Activated CD4-positive, alpha-beta memory T cell treated with anti-CD3 and anti-CD28 coated beads, Interleukin-2, amount 10 ng/mL, durations not matched to agents 7 days and 5 days (primary cell): Measurements from ENCODE around the gene RELL1. TPM values are rescaled to one million over a fixed set of nuclear protein-coding genes. Genes with fewer than 3 reads are reported as not detected.
"Not testable (repeated sequence)": the region's sequence is repeated elsewhere in the genome, so short reads cannot be mapped to it uniquely, and the experiment has no call there.

Experiments used
- CTCF ChIA-PET: fragments of 350-600 bp; sonication (Branson Sonifier 250); formaldehyde crosslinking; loops from one replicate; lab custom pipeline; 2021; ENCODE audit warnings: antibody characterized with exemption, inconsistent platforms; lab: Charles Lee
- POLR2A ChIA-PET: fragments of 350-600 bp; sonication (Branson Sonifier 250); formaldehyde crosslinking; loops from one replicate; lab custom pipeline; 2021; ENCODE audit warnings: antibody characterized with exemption; lab: Charles Lee
- DNase-seq: peaks from one replicate; pipeline ENCODE4 v3.0.0-alpha.2; 2020
- H3K27ac Mint-ChIP-seq: one replicate; pipeline ENCODE4 v1.8.0; 2021; ENCODE audit warnings: mild to moderate bottlenecking, mixed read lengths
- H3K27me3 Mint-ChIP-seq: one replicate; pipeline ENCODE4 v1.8.0; 2021; ENCODE audit warnings: mixed read lengths
- H3K36me3 Mint-ChIP-seq: one replicate; pipeline ENCODE4 v1.8.0; 2021; ENCODE audit warnings: low read depth, mixed read lengths
- H3K4me1 Mint-ChIP-seq: one replicate; pipeline ENCODE4 v1.8.0; 2021; ENCODE audit warnings: mixed read lengths
- H3K4me3 Mint-ChIP-seq: one replicate; pipeline ENCODE4 v1.8.0; 2021; ENCODE audit warnings: mild to moderate bottlenecking, mixed read lengths
- H3K9me3 Mint-ChIP-seq: one replicate; pipeline ENCODE4 v1.8.0; 2021; ENCODE audit warnings: mixed read lengths
- total RNA-seq, 2 experiments: library from RNA; stranded (reverse); gene quantifications; one replicate each; pipeline ENCODE4 v1.2.3, GENCODE V29; 2021

RELL1 gene
- total RNA-seq, 2 experiments from 2014 or later: 40.9 to 44.9 TPM

- POLR2A ChIA-PET: interaction anchor here (0.7 to 1.0 kb wide), 2 partner anchors 11 to 13 kb away, joined by 3 to 4 read pairs; no protein-coding TSS in a partner anchor
- H3K9me3 Mint-ChIP-seq: peaks cover 8% of the 10 kb centered on the region
- H3K27ac Mint-ChIP-seq: no peak overlapping the region
- no peak for DNase-seq
- peaks cover 55% of the 10 kb centered on the region for H3K36me3 Mint-ChIP-seq
- CTCF ChIA-PET: interaction anchor here (1.0 kb wide), 1 partner anchor 72 kb away, joined by 4 read pairs; no protein-coding TSS in a partner anchor
- peaks cover 71% of the 10 kb centered on the region for H3K4me1 Mint-ChIP-seq
- H3K27me3 Mint-ChIP-seq: no peaks in the 10 kb centered on the region
- no peak overlapping the region for H3K4me3 Mint-ChIP-seq
Observed at GRCh38 chr4:37673538-37674192, 12.5 kb downstream of the RELL1 start.

- H3K27me3 Mint-ChIP-seq: no peaks in the 10 kb centered on the region
- peaks cover 8% of the 10 kb centered on the region for H3K9me3 Mint-ChIP-seq
- no peak for DNase-seq
- H3K36me3 Mint-ChIP-seq: peaks cover 44% of the 10 kb centered on the region
- POLR2A ChIA-PET: no interaction called here
- peaks cover 70% of the 10 kb centered on the region for H3K4me1 Mint-ChIP-seq
- no peak overlapping the region for H3K27ac Mint-ChIP-seq
- H3K4me3 Mint-ChIP-seq: no peak overlapping the region
- CTCF ChIA-PET: no interaction called here
Observed at GRCh38 chr4:37671072-37671471, 15.1 kb downstream of the RELL1 start.

GRCh38 chr4:37670249-37670648, 15.9 kb downstream of the RELL1 start:
- CTCF ChIA-PET: no interaction called here
- no peak overlapping the region for H3K27ac Mint-ChIP-seq

GRCh38 chr4:37669124-37669523, 17.1 kb downstream of the RELL1 start:
- DNase-seq, H3K4me3 Mint-ChIP-seq, CTCF ChIA-PET, H3K27ac Mint-ChIP-seq, H3K27me3 Mint-ChIP-seq, H3K9me3 Mint-ChIP-seq, POLR2A ChIA-PET: not testable (repeated sequence)
- peaks cover 69% of the 10 kb centered on the region for H3K4me1 Mint-ChIP-seq
- H3K36me3 Mint-ChIP-seq: peaks cover 31% of the 10 kb centered on the region

More at GRCh38 chr4:37670249-37670648, 15.9 kb downstream of the RELL1 start:
- Mint-ChIP-seq H3K9me3 (peaks cover 8% of the 10 kb centered on the region), H3K27me3 (no peaks in the 10 kb centered on the region), H3K4me1 (peaks cover 70% of the 10 kb centered on the region), H3K4me3 (no peak overlapping the region), H3K36me3 (peaks cover 36% of the 10 kb centered on the region)
- POLR2A ChIA-PET: no interaction called here
- no peak for DNase-seq

GRCh38 chr4:37667197-37668100, 18.7 kb downstream of the RELL1 start:
- Mint-ChIP-seq H3K4me3 (no peak overlapping the region), H3K27ac (no peak overlapping the region)
- CTCF ChIA-PET: no interaction called here

GRCh38 chr4:37666625-37667071, 19.5 kb downstream of the RELL1 start:
- Mint-ChIP-seq H3K9me3 (peaks cover 3% of the 10 kb centered on the region), H3K4me1 (peaks cover 62% of the 10 kb centered on the region), H3K4me3 (no peak overlapping the region), H3K36me3 (peaks cover 20% of the 10 kb centered on the region), H3K27me3 (no peaks in the 10 kb centered on the region), H3K27ac (peak overlapping the region; percentile 19)
- DNase-seq: peak; percentile 41
- CTCF ChIA-PET: interaction anchor here (1.4 kb wide), 1 partner anchor 64 kb away, joined by 4 read pairs; no protein-coding TSS in a partner anchor
- POLR2A ChIA-PET: interaction anchor here (1.7 kb wide), 1 partner anchor 9 kb away, joined by 6 read pairs; no protein-coding TSS in a partner anchor

More at GRCh38 chr4:37667197-37668100, 18.7 kb downstream of the RELL1 start:
- Mint-ChIP-seq H3K9me3 (peaks cover 8% of the 10 kb centered on the region), H3K4me1 (peaks cover 66% of the 10 kb centered on the region), H3K27me3 (no peaks in the 10 kb centered on the region), H3K36me3 (peaks cover 25% of the 10 kb centered on the region)
- POLR2A ChIA-PET: interaction anchor here (1.7 kb wide), 1 partner anchor 8 kb away, joined by 6 read pairs; no protein-coding TSS in a partner anchor
- DNase-seq: no peak

- Mint-ChIP-seq H3K27me3 (no peaks in the 10 kb centered on the region), H3K36me3 (peaks cover 19% of the 10 kb centered on the region), H3K4me3 (no peak overlapping the region), H3K4me1 (peaks cover 55% of the 10 kb centered on the region), H3K9me3 (no peaks in the 10 kb centered on the region), H3K27ac (no peak overlapping the region)
- CTCF ChIA-PET: interaction anchor here (1.4 kb wide), 1 partner anchor 63 kb away, joined by 4 read pairs; no protein-coding TSS in a partner anchor
- POLR2A ChIA-PET: interaction anchor here (1.1 to 1.7 kb wide), 2 partner anchors 10 kb away, joined by 3 to 6 read pairs; no protein-coding TSS in a partner anchor
- no peak for DNase-seq
Observed at GRCh38 chr4:37665333-37666320, 20.5 kb downstream of the RELL1 start.

GRCh38 chr4:37664696-37665095, 21.5 kb downstream of the RELL1 start:
- H3K4me3 Mint-ChIP-seq: no peak overlapping the region
- ChIA-PET CTCF (no interaction called here), POLR2A (interaction anchor here (1.1 kb wide), 1 partner anchor 11 kb away, joined by 3 read pairs; no protein-coding TSS in a partner anchor)
- H3K27ac Mint-ChIP-seq: no peak overlapping the region
- H3K9me3 Mint-ChIP-seq: peaks cover 7% of the 10 kb centered on the region
- H3K36me3 Mint-ChIP-seq: peaks cover 24% of the 10 kb centered on the region
- H3K27me3 Mint-ChIP-seq: no peaks in the 10 kb centered on the region
- peaks cover 57% of the 10 kb centered on the region for H3K4me1 Mint-ChIP-seq
- DNase-seq: no peak

GRCh38 chr4:37663552-37663951, 22.6 kb downstream of the RELL1 start:
- peaks cover 14% of the 10 kb centered on the region for H3K9me3 Mint-ChIP-seq
- DNase-seq: no peak
- peaks cover 34% of the 10 kb centered on the region for H3K36me3 Mint-ChIP-seq
- peaks cover 66% of the 10 kb centered on the region for H3K4me1 Mint-ChIP-seq
- no peak overlapping the region for H3K4me3 Mint-ChIP-seq
- POLR2A ChIA-PET: no interaction called here
- no peaks in the 10 kb centered on the region for H3K27me3 Mint-ChIP-seq
- CTCF ChIA-PET: no interaction called here
- no peak overlapping the region for H3K27ac Mint-ChIP-seq

- peaks cover 67% of the 10 kb centered on the region for H3K4me1 Mint-ChIP-seq
- CTCF ChIA-PET: no interaction called here
- POLR2A ChIA-PET: no interaction called here
- DNase-seq: no peak
- peaks cover 39% of the 10 kb centered on the region for H3K36me3 Mint-ChIP-seq
- no peaks in the 10 kb centered on the region for H3K27me3 Mint-ChIP-seq
- peaks cover 18% of the 10 kb centered on the region for H3K9me3 Mint-ChIP-seq
- no peak overlapping the region for H3K4me3 Mint-ChIP-seq
- no peak overlapping the region for H3K27ac Mint-ChIP-seq
Observed at GRCh38 chr4:37662861-37663390, 23.2 kb downstream of the RELL1 start.

GRCh38 chr4:37662251-37662650, 23.9 kb downstream of the RELL1 start:
- H3K9me3 Mint-ChIP-seq: peaks cover 25% of the 10 kb centered on the region
- no peak overlapping the region for H3K27ac Mint-ChIP-seq
- H3K27me3 Mint-ChIP-seq: no peaks in the 10 kb centered on the region
- peaks cover 40% of the 10 kb centered on the region for H3K36me3 Mint-ChIP-seq
- no peak for DNase-seq
- H3K4me1 Mint-ChIP-seq: peaks cover 60% of the 10 kb centered on the region
- ChIA-PET POLR2A (no interaction called here), CTCF (no interaction called here)
- no peak overlapping the region for H3K4me3 Mint-ChIP-seq

- Mint-ChIP-seq H3K36me3 (peaks cover 45% of the 10 kb centered on the region), H3K9me3 (peaks cover 27% of the 10 kb centered on the region), H3K4me3 (no peak overlapping the region), H3K27me3 (no peaks in the 10 kb centered on the region), H3K27ac (no peak overlapping the region), H3K4me1 (peaks cover 55% of the 10 kb centered on the region)
- ChIA-PET POLR2A (no interaction called here), CTCF (no interaction called here)
- no peak for DNase-seq
Observed at GRCh38 chr4:37661772-37662171, 24.4 kb downstream of the RELL1 start.
